DMS 273 treated with DMSO at 0.1 percent for 48 hours (cell line): Measurements from ENCODE around the gene SORCS2.

ENCODE experiments used
- DNase-seq: peaks from one replicate; lab custom pipeline; 2025; lab: John Stamatoyannopoulos, UW

Gene SORCS2

GRCh38 chr4:7338876-7339623 lies 146.7 kb downstream of the SORCS2 start:
- DNase-seq, result no peak

DNA sequence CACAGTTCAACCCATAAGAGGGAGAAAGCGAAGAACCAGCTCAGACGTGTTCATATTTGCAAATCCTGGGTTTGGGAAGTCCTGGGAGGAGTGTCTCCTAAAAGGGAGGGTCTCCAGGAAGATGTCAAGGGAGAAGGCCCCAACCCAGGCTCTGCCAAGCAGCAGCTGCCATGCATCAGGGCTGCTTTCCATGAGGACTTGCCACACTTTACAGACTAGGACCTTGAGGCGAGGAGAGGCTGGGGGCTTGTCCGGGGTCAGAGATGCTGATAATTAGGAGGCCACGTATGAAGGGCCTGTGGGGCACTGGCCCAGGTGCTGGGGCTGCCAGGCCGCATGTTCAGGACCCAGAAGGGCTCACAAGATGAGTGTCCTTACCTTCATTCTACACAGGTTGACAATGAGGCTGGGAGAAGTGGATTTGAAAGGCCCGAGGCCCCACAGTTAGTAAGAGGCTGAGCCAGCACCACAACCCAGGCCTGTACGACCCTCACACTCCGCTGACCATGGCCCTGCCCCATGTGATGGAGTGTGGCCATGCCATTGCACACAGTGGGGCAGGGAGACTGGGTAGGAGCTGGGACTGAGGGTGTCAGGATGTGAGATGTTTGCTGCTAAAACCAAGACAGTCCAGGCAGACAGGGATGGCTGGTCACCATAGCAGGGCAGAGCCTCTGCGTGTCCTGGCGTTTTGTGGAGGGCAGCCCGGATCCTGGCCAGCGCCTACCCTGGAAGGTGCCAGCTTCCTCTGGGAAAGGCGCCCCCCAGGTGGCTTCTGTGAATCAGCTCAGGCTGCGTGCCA lies 147.6 kb downstream of the SORCS2 start:
- DNase-seq, result no peak

DNA sequence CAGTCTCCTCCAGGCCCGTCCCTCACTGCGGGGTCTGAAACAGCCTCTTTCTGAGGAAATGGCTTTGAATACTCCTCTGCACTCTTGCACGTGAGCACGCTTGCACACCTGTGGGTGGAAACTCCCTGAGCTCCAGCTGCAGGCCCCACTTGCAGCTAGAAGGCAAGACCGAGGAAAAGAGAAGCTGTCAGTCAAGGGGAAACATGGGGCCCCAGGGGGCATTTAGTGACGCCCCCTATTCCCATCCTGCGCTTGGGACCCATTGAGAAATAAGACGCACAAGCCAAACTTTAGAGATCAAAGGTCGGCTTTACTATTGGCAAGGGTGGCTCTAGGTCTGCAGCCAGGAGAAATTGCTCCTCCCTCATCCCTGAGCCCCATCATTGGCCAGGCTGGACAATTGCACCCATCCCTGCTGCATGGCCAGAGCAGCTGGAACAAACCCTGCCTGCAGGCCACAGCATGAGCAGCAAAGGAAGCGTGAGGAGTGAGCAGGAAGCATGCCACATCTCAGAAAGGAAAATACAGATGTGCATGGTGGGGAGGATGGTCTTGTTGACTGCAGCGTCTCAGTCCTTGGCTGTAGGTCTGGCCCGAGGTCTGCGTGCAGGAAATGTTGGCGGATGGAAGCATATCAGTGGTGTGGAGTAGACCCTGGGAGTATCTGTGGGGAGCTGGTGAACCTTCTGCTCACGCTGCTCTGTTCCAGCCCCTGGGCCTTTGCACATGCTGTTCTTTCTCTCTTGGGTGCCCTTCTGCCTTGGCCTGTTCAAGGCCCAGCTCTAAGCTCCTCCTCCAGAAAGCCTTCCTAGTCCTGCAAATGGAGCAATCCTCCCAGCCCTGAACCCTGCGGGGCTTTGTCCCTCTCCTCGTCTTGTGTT lies 148.5 kb downstream of the SORCS2 start:
- no peak for DNase-seq

DNA sequence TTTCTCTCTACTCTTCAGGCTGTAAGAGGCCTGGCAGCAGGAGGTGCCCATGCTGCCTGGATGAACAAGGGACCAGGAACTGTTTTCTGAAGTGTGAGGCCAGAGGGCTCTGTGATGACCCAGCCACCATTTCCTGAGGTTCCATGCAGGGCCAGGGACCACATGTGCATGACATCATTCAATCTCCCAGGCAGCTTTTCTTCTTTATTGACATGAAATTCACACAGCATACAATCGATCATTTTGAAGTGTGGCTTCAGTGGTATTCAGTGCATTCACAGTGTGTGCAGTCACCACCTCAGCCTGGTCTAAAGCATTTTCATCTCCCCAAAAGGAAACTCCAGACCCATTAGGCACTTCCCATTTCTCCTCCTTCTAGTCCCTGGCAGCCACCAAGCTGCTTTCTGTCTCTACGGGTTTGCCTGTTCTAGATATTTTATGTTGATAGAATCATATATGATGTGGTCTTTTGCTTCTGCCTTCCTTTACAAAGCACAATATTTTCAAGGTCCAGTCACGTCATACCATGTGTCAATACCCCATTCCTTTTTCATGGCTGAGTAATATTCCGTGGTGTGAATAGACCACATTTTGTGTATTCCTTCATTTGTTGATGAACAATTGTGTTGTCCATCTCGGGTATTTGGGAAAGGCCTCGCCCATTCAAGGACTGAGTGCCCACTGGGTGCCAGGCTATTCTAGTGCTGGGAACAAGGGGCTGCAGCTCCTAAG lies 149.3 kb downstream of the SORCS2 start:
- DNase-seq, result no peak

DNA sequence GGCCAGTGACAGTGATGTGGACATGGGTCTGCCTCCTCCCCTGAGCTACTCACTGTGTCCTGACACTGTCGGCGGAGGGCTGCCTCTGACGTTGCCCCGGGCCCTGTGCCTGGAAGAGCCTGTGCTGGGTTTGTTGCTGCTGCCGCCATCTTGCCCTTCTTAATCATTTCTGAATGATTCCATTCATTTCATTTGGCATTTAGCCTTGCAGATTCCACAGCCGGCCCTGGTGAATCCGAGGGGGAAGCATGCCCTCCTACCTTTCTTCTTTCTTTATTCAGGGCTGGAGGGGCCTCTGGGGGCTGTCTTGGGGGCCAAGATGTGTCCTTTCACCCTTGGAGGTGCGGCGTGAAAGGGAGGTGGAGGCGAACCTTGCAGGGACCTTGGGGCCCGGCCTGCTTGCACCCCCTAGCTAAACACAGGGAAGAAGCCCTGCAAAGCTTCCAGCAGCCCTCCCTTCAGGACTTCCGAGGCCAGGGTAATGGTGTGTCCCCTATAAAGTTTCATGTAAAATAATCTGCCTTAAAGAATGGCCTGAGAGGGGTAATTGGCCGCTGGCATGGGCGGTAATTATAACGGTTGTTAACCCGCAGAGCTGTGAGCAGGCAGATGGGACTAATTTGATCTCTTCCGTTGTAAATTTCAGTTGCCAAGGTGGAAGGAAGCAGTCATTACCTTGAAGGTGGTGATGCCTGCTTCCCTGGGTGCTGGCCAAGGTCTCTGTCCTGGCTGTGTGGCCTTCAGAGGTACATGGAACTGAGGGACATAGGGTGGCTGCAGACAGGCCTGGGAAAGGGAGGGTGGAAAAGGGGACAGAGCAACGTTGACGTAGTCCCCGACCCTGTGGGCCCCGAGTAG lies 150.1 kb downstream of the SORCS2 start:
- DNase-seq, result no peak

GRCh38 chr4:7343081-7343655 lies 150.8 kb downstream of the SORCS2 start:
- DNase-seq, result no peak

- DNase-seq, result no peak
Measured at GRCh38 chr4:7343950-7344349, 151.6 kb downstream of the SORCS2 start.

DNA sequence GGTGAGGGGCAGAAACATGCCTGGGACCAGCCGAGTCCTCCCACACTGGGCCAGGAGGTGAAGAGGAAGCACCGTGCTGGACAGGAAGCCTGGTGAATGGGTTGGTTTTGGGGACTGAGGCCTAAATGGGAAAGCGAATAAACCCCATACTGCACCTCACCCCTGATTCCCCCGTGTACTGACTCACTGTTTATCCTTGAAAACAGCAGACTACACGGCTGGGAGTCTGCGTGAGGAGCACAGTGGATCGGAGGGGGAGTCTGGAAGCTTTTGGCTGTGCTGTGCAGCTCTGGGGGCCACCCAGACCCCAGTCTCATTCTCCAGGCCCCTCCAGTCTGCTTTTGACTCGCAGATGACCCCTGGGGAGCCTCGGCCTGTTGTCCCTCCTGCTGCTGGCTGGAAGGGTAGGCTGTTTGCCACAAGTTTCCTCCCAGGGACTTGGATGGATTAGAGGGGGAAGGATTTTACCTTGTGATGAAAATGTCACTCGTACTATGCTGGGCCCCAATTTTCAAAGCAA lies 152.4 kb downstream of the SORCS2 start:
- no peak for DNase-seq

DNA sequence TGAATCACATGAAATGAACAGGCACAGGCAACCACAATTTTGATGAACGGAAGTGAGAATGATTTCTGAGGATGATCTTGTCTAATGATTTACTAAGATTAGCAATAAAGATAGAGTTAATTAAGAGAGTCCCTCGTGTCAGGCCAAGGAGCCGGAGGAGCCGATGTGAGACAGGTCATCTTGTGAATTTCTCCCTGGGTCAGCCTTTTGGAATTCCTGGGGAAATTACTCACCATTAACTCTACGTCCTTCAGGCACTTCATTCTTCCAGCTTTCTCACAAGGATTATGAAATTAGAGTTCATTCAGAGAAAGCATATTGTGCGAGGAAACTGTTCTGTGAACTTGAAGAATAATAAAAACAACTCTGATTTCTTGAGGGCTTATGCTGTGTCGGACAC lies 155.6 kb downstream of the SORCS2 start:
- DNase-seq, result no peak

GRCh38 chr4:7348946-7349900 lies 156.9 kb downstream of the SORCS2 start:
- no peak for DNase-seq

- no peak for DNase-seq
Measured at GRCh38 chr4:7350396-7350795, 158.1 kb downstream of the SORCS2 start.

GRCh38 chr4:7351014-7351413 lies 158.7 kb downstream of the SORCS2 start:
- DNase-seq, result no peak

DNA sequence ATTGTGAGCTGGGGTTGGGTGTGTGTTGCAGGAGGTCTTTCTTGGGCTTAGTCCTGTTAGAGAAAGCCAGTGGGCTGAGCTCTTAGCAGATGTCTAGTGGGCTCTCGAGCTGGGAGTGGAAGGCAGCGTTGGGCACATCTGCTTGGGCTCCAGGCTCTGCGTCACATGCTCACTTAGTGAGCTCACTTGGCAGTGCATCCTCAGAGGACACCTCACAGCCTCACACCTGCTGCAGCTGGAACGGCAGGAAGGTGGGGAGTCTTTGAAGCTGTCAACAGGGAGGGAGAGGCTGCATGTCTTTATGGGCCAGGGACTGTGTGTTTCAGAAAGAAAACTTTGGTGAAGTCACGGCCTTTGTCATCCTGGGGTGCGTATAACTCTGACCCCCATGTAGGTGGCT lies 160.1 kb downstream of the SORCS2 start:
- DNase-seq, result no peak

DNA sequence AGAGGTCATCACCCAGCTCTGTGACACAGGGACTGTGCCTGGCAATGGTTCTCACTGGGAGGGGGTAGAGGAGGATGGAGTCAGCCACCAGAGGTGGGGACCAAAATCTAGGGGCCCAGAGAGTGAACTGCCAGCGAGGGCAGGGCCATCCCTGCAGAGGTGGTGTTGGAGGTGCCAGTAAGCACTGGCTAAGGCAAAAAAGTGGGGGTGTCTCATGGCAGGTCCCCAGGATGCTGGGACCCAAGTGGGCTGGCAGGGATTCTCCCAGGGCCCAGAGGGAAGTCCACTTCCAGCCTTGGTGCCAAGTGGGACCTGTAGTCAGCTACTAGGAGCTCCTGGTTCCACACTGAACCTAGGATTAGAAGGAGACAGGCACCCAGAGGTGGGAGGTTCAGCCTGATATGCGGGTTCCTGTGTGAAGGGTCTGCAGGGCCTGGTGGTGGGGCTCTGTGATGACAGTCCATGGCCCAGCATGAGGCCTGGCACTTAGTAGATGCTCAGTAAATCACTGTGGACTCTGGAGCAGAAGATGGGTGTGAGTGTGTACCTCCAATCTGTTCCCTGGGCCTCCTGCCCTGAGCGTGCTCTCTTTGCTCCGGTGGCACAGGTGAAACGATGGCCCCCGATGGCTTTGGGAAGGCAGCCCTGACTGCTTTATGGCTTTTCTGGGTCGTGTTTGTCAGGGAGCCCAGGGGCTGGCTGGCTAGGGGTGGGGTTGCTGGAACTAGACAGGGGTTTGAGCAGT lies 160.9 kb downstream of the SORCS2 start:
- no peak for DNase-seq

DNA sequence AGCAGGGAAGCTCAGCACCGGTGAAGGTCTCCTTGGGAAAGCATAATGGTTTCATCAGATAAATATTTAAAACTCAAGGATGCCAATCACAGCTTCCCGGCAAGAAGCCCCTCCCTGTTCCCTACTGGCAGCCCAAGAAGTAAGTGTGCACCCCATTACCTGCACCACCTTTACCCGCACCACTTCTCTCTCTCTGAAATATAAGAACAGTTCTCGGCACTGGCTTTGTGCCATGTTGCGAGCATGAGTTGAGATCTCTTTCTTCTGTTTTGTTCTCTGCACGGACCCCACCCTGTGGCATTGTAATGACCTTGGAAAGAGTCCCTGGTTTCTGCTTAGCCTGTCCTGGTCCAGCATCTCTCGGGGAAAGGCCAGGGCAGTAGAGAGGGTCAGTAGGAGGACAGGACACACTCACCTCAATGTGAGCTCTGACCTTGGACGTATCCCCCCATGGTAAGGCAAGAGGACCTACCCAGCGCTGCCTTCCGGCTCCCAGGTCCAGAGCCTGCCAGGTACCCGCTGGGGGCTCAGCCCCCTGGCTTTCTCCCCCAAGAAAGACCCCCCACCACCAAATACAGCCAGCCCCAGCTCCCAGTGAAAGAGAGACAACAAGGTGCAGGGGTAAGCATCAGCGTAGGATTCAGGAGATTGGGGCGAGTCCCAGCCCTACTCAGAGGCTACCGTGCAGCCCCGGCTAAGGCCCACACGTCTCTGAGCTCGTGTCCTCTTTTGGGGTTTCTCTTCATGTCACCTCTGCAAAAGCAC lies 161.7 kb downstream of the SORCS2 start:
- no peak for DNase-seq

DNA sequence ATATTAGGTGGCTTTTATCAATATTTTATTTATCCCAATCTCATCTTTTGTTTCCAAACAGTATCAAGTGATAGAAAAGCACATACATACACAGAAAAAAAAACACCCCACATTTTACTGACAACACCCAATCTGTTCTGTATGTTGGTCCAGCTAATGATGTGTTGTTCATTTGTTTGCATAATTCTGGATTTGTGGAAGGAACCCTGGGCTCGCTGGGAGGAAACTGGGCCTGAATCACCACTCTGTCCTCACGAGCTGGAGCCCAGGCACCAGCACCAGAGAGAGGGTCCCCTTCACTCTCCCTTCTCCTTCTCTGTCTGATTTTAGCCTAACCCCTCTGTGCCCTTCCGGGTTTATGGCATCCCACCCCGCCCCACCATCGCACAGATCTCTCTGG lies 162.6 kb downstream of the SORCS2 start:
- no peak for DNase-seq

DNA sequence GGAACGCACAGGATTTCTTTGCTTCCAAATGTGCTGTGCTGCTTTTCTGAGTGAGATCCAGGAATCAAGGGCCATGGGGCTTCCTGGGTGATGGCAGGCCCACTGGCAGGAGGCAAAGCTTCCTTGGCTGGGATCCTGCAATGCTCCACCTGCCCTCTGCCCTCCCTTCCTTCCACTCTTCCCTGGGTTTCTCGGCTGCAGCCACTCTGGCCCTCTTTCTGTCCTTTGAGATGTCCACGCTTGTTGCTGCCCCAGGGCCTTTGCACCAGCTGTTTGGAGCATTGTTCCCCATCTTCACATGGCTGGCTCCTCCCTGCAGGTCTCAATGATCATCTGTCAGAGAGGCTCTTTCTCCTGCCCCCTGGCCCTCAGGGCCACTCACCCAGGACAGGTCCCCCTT lies 163.5 kb downstream of the SORCS2 start:
- no peak for DNase-seq
